ENCODE results near the gene NHEJ1. TPM values are rescaled to one million over a fixed set of nuclear protein-coding genes. Genes with fewer than 3 reads are reported as not detected.

The NHEJ1 gene
- total RNA-seq, 1 donor from 2014 or later = 17.7 TPM

GRCh38 chr2:219175928-219176817 is 15.6 kb upstream of the NHEJ1 start:
- peak in 1 of 2 donors; percentile 88 for DNase-seq (ENCODE audit: extremely low spot score in 2 of 2)
- Histone ChIP-seq H3K36me3 (peaks cover 0 to 47% of the 10 kb centered on the region in 2 donors), H3K4me1 (peaks cover 33% of the 10 kb centered on the region), H3K27ac (peak overlapping the region; percentile 99), H3K4me3 (peak overlapping the region; percentile 71 to 93), H3K27me3 (no peaks in the 10 kb centered on the region), H3K9me3 (no peaks in the 10 kb centered on the region)
- TF ChIP-seq CTCF (IDR thresholded peaks at IDR 0.05) = no peak
- TF ChIP-seq POLR2A (IDR thresholded peaks at IDR 0.05) = no peak
- no peak for TF ChIP-seq POLR2AphosphoS5 (IDR thresholded peaks at IDR 0.05; ENCODE audit: insufficient read depth in 1 of 2, low read depth in 1 of 2)
- intact Hi-C loops (cut with DNase I) = loop anchor here (2.0 kb wide), 1 partner anchor 43 kb away; the partner anchor contains the start of gene ABCB6

- no peak for TF ChIP-seq CTCF (IDR thresholded peaks at IDR 0.05)
- TF ChIP-seq POLR2A (IDR thresholded peaks at IDR 0.05) = no peak
- TF ChIP-seq POLR2AphosphoS5 (IDR thresholded peaks at IDR 0.05; ENCODE audit: insufficient read depth in 1 of 2, low read depth in 1 of 2) = no peak
- DNase-seq (ENCODE audit: extremely low spot score in 2 of 2) = peak in 1 of 2 donors; percentile 71
- Histone ChIP-seq H3K36me3 (peaks cover 0 to 41% of the 10 kb centered on the region in 2 donors), H3K27me3 (no peaks in the 10 kb centered on the region), H3K4me3 (peak overlapping the region; percentile 71 to 93), H3K27ac (peak overlapping the region; percentile 99), H3K9me3 (no peaks in the 10 kb centered on the region), H3K4me1 (peaks cover 33% of the 10 kb centered on the region)
- intact Hi-C loops (cut with DNase I) = no loop called here
Measured at GRCh38 chr2:219175486-219175885, 14.9 kb upstream of the NHEJ1 start.

- Histone ChIP-seq H3K27me3 (no peaks in the 10 kb centered on the region), H3K9me3 (no peaks in the 10 kb centered on the region), H3K4me3 (no peak overlapping the region), H3K36me3 (peaks cover 0 to 34% of the 10 kb centered on the region in 2 donors), H3K4me1 (peaks cover 30% of the 10 kb centered on the region), H3K27ac (peak overlapping the region; percentile 22)
- intact Hi-C loops (cut with DNase I) = no loop called here
- TF ChIP-seq POLR2AphosphoS5 (IDR thresholded peaks at IDR 0.05; ENCODE audit: insufficient read depth in 1 of 2, low read depth in 1 of 2) (no peak), POLR2A (IDR thresholded peaks at IDR 0.05) (no peak), CTCF (IDR thresholded peaks at IDR 0.05) (no peak)
- peak in 1 of 2 donors; percentile 78 for DNase-seq (ENCODE audit: extremely low spot score in 2 of 2)
Measured at GRCh38 chr2:219174801-219175200, 14.2 kb upstream of the NHEJ1 start.

- intact Hi-C loops (cut with DNase I) = no loop called here
- Histone ChIP-seq H3K27me3 (no peaks in the 10 kb centered on the region), H3K27ac (no peak overlapping the region), H3K4me3 (no peak overlapping the region), H3K9me3 (no peaks in the 10 kb centered on the region), H3K36me3 (peaks cover 0 to 30% of the 10 kb centered on the region in 2 donors), H3K4me1 (peaks cover 23% of the 10 kb centered on the region)
- DNase-seq (ENCODE audit: extremely low spot score in 2 of 2) = peak in 1 of 2 donors; percentile 44
- no peak for TF ChIP-seq POLR2A (IDR thresholded peaks at IDR 0.05)
- no peak for TF ChIP-seq POLR2AphosphoS5 (IDR thresholded peaks at IDR 0.05; ENCODE audit: insufficient read depth in 1 of 2, low read depth in 1 of 2)
- no peak for TF ChIP-seq CTCF (IDR thresholded peaks at IDR 0.05)
Measured at GRCh38 chr2:219174146-219174545, 13.5 kb upstream of the NHEJ1 start.

GRCh38 chr2:219173176-219173575 is 12.6 kb upstream of the NHEJ1 start:
- DNase-seq (ENCODE audit: extremely low spot score in 2 of 2) = peak in 1 of 2 donors; percentile 81
- Histone ChIP-seq H3K9me3 (no peaks in the 10 kb centered on the region), H3K27ac (no peak overlapping the region), H3K4me3 (no peak overlapping the region), H3K4me1 (peaks cover 16% of the 10 kb centered on the region), H3K27me3 (no peaks in the 10 kb centered on the region), H3K36me3 (peaks cover 0 to 30% of the 10 kb centered on the region in 2 donors)
- TF ChIP-seq POLR2AphosphoS5 (IDR thresholded peaks at IDR 0.05; ENCODE audit: insufficient read depth in 1 of 2, low read depth in 1 of 2) (no peak), POLR2A (IDR thresholded peaks at IDR 0.05) (no peak), CTCF (IDR thresholded peaks at IDR 0.05) (no peak)
- intact Hi-C loops (cut with DNase I) = no loop called here

Measured in vagina (tissue), 2 donors.